A549 treated with RU486 at 1 μM for 4 hours (cell line): ENCODE measurements around the gene MCF2. TPM values are rescaled to one million over a fixed set of nuclear protein-coding genes. Genes with fewer than 3 reads are reported as not detected.

Experiments used
- total RNA-seq: library from RNA; stranded (reverse); fragments of 200-300 nt; extraction: Qiagen RNA extraction; gene quantifications from 5 replicates; pipeline ENCODE4 v1.2.3, GENCODE V29; 2022; ENCODE audit warnings: low read depth

The MCF2 gene, protein sequence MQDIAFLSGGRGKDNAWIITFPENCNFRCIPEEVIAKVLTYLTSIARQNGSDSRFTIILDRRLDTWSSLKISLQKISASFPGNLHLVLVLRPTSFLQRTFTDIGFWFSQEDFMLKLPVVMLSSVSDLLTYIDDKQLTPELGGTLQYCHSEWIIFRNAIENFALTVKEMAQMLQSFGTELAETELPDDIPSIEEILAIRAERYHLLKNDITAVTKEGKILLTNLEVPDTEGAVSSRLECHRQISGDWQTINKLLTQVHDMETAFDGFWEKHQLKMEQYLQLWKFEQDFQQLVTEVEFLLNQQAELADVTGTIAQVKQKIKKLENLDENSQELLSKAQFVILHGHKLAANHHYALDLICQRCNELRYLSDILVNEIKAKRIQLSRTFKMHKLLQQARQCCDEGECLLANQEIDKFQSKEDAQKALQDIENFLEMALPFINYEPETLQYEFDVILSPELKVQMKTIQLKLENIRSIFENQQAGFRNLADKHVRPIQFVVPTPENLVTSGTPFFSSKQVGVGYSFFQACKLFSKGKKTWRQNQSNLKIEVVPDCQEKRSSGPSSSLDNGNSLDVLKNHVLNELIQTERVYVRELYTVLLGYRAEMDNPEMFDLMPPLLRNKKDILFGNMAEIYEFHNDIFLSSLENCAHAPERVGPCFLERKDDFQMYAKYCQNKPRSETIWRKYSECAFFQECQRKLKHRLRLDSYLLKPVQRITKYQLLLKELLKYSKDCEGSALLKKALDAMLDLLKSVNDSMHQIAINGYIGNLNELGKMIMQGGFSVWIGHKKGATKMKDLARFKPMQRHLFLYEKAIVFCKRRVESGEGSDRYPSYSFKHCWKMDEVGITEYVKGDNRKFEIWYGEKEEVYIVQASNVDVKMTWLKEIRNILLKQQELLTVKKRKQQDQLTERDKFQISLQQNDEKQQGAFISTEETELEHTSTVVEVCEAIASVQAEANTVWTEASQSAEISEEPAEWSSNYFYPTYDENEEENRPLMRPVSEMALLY
- total RNA-seq: 0.05 to 0.08 TPM in 2 of 5 replicates, not detected in the others

DNA sequence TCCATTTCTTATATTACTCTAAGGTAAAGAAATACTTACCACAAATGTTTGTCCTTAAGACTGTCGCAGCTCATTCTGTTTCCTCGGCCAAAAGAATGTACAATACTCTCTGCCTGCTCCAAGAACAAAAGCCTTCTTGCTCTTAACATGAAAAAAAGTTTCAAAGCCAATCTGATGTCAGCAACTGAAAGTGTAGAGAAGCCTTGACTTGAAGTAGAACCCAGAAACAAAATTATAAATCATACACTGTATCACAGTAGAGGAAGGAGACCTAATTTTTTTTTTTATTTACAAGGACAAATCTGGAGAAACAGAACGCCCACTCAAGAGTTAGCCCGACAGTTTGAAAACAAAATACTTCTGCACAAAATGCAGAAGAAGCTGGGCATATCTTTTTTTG, at the start of gene MCF2:
Gene MCF2 (minus strand): TSS at position 101 of the 400 bp plus-strand sequence. CDS start 56,423 bp downstream, outside the sequence.

Other genes with a start within 250 kb of the MCF2 start
- not detected in 5 replicates for gene F9, start 177.4 kb downstream of the MCF2 start, total RNA-seq
- gene ATP11C, start 224.9 kb upstream of the MCF2 start, total RNA-seq: 5.0 to 15.8 TPM (median 11.7 TPM) in 5 replicates